ENCODE measurements around the gene STIM1.
"Not testable (repeated sequence)": the region's sequence is repeated elsewhere in the genome, so short reads cannot be mapped to it uniquely, and the experiment has no call there.

The STIM1 gene

DNA sequence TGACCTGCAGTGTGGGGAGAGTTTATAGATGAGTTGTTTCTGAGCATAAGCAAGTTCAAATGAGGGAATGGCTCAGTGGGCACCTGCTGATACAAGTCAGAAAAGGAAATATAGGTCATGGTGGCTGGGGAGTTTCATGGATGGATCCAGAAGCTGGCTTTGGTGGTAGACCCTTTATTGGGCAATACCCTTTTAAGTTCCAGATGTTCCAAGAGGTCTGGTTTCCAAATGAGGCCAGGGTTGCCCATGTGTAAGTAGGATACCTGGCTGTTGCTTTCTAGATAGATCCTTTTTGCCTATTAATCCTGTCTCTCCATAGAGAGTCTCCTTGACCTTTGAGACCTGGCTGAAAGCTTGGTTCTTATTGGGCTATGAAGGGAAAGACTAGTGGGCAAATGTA lies 2.2 kb downstream of the STIM1 start:
- no peak for DNase-seq
- H3K4me1 ChIP-seq (ENCODE audit: insufficient read depth, low read length): peaks cover 90% of the 10 kb centered on the region
- H3K4me2 ChIP-seq (ENCODE audit: insufficient read depth, low read length): peak overlapping the region; percentile 96

DNA sequence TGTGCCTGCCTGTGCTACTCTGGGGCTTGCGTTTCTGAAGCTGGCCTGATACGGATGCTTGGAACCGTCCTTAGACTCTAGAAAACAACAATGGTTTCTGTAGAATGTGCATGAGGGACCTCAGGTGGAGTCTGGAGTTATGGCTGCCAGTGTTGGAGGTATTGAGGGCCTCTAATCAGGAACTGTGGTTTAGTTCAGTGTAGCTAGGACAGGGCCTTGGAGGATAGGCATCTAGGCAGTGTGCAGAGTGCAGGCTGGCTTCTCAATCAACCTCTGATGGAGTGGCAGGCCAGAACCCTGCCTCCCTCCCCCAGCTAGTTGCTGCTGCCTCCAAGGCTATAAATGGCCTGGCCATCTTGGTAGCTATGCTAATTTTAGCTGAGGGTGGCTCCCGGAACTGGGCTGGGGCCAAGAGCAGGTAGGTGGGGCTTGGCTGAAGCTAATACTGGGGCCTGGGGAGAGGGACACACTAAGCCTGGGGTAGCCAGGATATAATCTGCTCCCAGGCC lies 4.0 kb downstream of the STIM1 start:
- H3K79me2 ChIP-seq (ENCODE audit: insufficient read depth, low read length): peaks cover 89% of the 10 kb centered on the region
- H3K4me3 ChIP-seq (ENCODE audit: low read depth in 1 of 2, low read length in 2 of 2): peak overlapping the region in 1 of 2 experiments; percentile 92; a peak in 2 of 4 replicates
- DNase-seq: no peak
- peak overlapping the region; percentile 63 for H3K9ac ChIP-seq (ENCODE audit: low read depth, low read length)
- ATAC-seq (ENCODE audit: insufficient read depth, low read depth): no peak
- no peaks in the 10 kb centered on the region for H3K9me3 ChIP-seq (ENCODE audit: insufficient read depth, low read length, severe bottlenecking)
- peaks cover 78% of the 10 kb centered on the region for H3K4me1 ChIP-seq (ENCODE audit: insufficient read depth, low read length)
- no peaks in the 10 kb centered on the region for H3K27me3 ChIP-seq (ENCODE audit: insufficient read depth, low read length, poor library complexity)
- peaks cover 47% of the 10 kb centered on the region for H4K20me1 ChIP-seq (ENCODE audit: insufficient read depth, low read length)
- peaks cover 12% of the 10 kb centered on the region; the same call in 1 of the 2 replicates for H3K36me3 ChIP-seq (ENCODE audit: insufficient read depth, low read length)
- TF ChIP-seq, protein P1, sequence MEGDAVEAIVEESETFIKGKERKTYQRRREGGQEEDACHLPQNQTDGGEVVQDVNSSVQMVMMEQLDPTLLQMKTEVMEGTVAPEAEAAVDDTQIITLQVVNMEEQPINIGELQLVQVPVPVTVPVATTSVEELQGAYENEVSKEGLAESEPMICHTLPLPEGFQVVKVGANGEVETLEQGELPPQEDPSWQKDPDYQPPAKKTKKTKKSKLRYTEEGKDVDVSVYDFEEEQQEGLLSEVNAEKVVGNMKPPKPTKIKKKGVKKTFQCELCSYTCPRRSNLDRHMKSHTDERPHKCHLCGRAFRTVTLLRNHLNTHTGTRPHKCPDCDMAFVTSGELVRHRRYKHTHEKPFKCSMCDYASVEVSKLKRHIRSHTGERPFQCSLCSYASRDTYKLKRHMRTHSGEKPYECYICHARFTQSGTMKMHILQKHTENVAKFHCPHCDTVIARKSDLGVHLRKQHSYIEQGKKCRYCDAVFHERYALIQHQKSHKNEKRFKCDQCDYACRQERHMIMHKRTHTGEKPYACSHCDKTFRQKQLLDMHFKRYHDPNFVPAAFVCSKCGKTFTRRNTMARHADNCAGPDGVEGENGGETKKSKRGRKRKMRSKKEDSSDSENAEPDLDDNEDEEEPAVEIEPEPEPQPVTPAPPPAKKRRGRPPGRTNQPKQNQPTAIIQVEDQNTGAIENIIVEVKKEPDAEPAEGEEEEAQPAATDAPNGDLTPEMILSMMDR (IDR thresholded peaks at IDR 0.05; ENCODE audit: borderline replicate concordance, extremely low read depth, low read length, poor library complexity, severe bottlenecking): no peak
- no peak for TF ChIP-seq EZH2 (IDR thresholded peaks at IDR 0.05; ENCODE audit: borderline replicate concordance, low read depth, low read length, severe bottlenecking)
- H2AFZ ChIP-seq (ENCODE audit: low read depth, low read length): no peak overlapping the region
- H3K27ac ChIP-seq (ENCODE audit: low read length): peak overlapping the region; percentile 78
- H3K4me2 ChIP-seq (ENCODE audit: insufficient read depth, low read length): peak overlapping the region; percentile 96

More for the DNA sequence above, 2.2 kb downstream of the STIM1 start:
- Histone ChIP-seq H3K4me3 (ENCODE audit: low read depth in 1 of 2, low read length in 2 of 2) (peak overlapping the region; percentile 76 to 92; a peak in 3 of 4 replicates), H3K27me3 (ENCODE audit: insufficient read depth, low read length, poor library complexity) (no peaks in the 10 kb centered on the region), H2AFZ (ENCODE audit: low read depth, low read length) (no peak overlapping the region), H3K27ac (ENCODE audit: low read length) (peak overlapping the region; percentile 78), H3K9me3 (ENCODE audit: insufficient read depth, low read length, severe bottlenecking) (no peaks in the 10 kb centered on the region), H4K20me1 (ENCODE audit: insufficient read depth, low read length) (peaks cover 35% of the 10 kb centered on the region; the same call in 1 of the 2 replicates), H3K79me2 (ENCODE audit: insufficient read depth, low read length) (peaks cover 71% of the 10 kb centered on the region), H3K36me3 (ENCODE audit: insufficient read depth, low read length) (peaks cover 12% of the 10 kb centered on the region; the same call in 1 of the 2 replicates), H3K9ac (ENCODE audit: low read depth, low read length) (peak overlapping the region; percentile 63)
- ATAC-seq (ENCODE audit: insufficient read depth, low read depth): no peak
- TF ChIP-seq, protein P1 (IDR thresholded peaks at IDR 0.05; ENCODE audit: borderline replicate concordance, extremely low read depth, low read length, poor library complexity, severe bottlenecking): no peak
- no peak for TF ChIP-seq EZH2 (IDR thresholded peaks at IDR 0.05; ENCODE audit: borderline replicate concordance, low read depth, low read length, severe bottlenecking)

DNA sequence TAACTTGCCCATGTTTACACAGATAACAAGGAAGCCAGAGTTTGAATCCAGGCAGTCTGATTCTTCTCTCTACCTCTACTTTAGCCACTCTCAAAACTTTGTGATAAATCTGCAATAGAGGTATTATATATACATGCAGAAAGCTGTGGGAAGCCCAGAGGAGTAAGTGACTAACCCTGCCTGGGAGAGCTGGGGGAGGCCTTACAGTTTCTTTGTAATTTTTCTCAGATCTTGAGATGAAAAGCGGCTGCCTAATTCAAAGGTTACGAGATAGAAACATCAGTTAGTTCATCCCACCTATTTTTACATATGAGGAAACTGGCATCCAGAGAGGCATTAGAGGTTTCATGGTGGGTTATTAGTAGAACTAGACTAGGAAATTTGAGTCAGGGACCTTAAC lies 4.9 kb downstream of the STIM1 start:
- ATAC-seq (ENCODE audit: insufficient read depth, low read depth) (peak; percentile 19; the same call in 2 of the 3 replicates), DNase-seq (peak; percentile 39)
- peak overlapping the region; percentile 4; the same call in 1 of the 2 replicates for H3K9ac ChIP-seq (ENCODE audit: low read depth, low read length)
- peaks cover 12% of the 10 kb centered on the region; the same call in 1 of the 2 replicates for H3K36me3 ChIP-seq (ENCODE audit: insufficient read depth, low read length)
- peaks cover 95% of the 10 kb centered on the region for H3K79me2 ChIP-seq (ENCODE audit: insufficient read depth, low read length)
- TF ChIP-seq EZH2 (IDR thresholded peaks at IDR 0.05; ENCODE audit: borderline replicate concordance, low read depth, low read length, severe bottlenecking): no peak
- TF ChIP-seq, protein P1 (IDR thresholded peaks at IDR 0.05; ENCODE audit: borderline replicate concordance, extremely low read depth, low read length, poor library complexity, severe bottlenecking): no peak
- H3K9me3 ChIP-seq (ENCODE audit: insufficient read depth, low read length, severe bottlenecking): no peaks in the 10 kb centered on the region
- no peak overlapping the region for H2AFZ ChIP-seq (ENCODE audit: low read depth, low read length)
- H3K4me2 ChIP-seq (ENCODE audit: insufficient read depth, low read length): peak overlapping the region; percentile 96
- H3K4me1 ChIP-seq (ENCODE audit: insufficient read depth, low read length): peaks cover 74% of the 10 kb centered on the region
- peak overlapping the region; percentile 52 for H3K27ac ChIP-seq (ENCODE audit: low read length)
- H3K4me3 ChIP-seq (ENCODE audit: low read depth in 1 of 2, low read length in 2 of 2): peak overlapping the region in 1 of 2 experiments; percentile 19; a peak in 1 of 4 replicates
- no peaks in the 10 kb centered on the region for H3K27me3 ChIP-seq (ENCODE audit: insufficient read depth, low read length, poor library complexity)
- H4K20me1 ChIP-seq (ENCODE audit: insufficient read depth, low read length): peaks cover 48% of the 10 kb centered on the region

DNA sequence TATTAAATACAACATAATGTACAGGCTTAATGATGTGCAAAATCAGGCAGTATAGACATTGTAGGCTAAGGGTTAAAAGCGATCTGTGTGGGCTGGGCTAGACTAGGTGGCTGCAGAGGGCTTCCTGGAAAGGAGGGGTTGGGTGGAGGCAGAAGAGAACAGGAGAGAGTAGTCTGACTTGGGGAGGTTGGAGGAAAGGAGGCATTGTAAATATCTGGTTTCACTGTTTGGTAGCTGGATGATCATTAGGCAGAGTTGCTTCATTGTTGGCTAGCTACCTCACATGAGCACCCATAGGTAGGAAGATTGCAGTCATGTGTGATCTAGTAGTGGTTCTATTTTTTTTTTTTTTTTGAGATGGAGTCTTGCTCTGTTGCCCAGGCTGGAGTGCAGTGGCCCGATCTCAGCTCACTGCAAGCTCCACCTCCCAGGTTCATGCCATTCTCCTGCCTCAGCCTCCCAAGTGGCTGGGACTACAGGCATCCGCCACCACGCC lies 5.5 kb downstream of the STIM1 start:
- Histone ChIP-seq H3K9ac (ENCODE audit: low read depth, low read length) (peak overlapping the region; percentile 4; the same call in 1 of the 2 replicates), H3K27ac (ENCODE audit: low read length) (peak overlapping the region; percentile 52), H3K4me2 (ENCODE audit: insufficient read depth, low read length) (peak overlapping the region; percentile 96), H3K79me2 (ENCODE audit: insufficient read depth, low read length) (peaks cover 95% of the 10 kb centered on the region), H3K4me1 (ENCODE audit: insufficient read depth, low read length) (peaks cover 73% of the 10 kb centered on the region), H3K4me3 (ENCODE audit: low read depth in 1 of 2, low read length in 2 of 2) (peak overlapping the region in 1 of 2 experiments; percentile 19; a peak in 2 of 4 replicates), H4K20me1 (ENCODE audit: insufficient read depth, low read length) (peaks cover 47% of the 10 kb centered on the region), H3K36me3 (ENCODE audit: insufficient read depth, low read length) (peaks cover 12% of the 10 kb centered on the region; the same call in 1 of the 2 replicates)
- DNase-seq: peak; percentile 55
- not testable (repeated sequence) for H3K27me3 ChIP-seq (ENCODE audit: insufficient read depth, low read length, poor library complexity); H3K9me3 ChIP-seq (ENCODE audit: insufficient read depth, low read length, severe bottlenecking); H2AFZ ChIP-seq (ENCODE audit: low read depth, low read length)
- ATAC-seq (ENCODE audit: insufficient read depth, low read depth): peak; percentile 65

Data from DND-41 (cell line).